ENCODE data around the gene CRYBB2.
"Not testable (repeated sequence)": the region's sequence is repeated elsewhere in the genome, so short reads cannot be mapped to it uniquely, and the experiment has no call there.

Gene CRYBB2

DNA sequence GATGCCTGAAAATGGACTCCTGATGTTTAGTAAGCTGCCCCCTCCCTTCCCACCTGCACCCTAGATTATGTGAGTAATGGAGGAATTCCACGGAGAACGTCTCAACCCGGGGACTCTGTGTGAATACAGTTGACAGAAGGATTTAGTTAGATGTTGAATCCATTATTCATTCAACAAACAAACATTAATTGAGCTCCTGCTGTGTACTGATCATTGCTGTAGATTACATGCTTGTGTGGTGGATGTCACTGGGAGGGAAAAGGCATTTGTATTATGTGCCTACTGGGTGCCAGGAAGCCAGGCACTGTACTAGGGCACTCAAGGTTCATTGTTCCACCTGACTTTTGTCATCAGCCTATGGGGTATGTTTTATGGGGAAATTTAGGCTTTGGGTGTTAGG lies 42.6 kb upstream of the CRYBB2 start:
- TF ChIP-seq, protein P1, sequence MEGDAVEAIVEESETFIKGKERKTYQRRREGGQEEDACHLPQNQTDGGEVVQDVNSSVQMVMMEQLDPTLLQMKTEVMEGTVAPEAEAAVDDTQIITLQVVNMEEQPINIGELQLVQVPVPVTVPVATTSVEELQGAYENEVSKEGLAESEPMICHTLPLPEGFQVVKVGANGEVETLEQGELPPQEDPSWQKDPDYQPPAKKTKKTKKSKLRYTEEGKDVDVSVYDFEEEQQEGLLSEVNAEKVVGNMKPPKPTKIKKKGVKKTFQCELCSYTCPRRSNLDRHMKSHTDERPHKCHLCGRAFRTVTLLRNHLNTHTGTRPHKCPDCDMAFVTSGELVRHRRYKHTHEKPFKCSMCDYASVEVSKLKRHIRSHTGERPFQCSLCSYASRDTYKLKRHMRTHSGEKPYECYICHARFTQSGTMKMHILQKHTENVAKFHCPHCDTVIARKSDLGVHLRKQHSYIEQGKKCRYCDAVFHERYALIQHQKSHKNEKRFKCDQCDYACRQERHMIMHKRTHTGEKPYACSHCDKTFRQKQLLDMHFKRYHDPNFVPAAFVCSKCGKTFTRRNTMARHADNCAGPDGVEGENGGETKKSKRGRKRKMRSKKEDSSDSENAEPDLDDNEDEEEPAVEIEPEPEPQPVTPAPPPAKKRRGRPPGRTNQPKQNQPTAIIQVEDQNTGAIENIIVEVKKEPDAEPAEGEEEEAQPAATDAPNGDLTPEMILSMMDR (IDR thresholded peaks at IDR 0.05; ENCODE audit: low read depth, low read length): no peak

DNA sequence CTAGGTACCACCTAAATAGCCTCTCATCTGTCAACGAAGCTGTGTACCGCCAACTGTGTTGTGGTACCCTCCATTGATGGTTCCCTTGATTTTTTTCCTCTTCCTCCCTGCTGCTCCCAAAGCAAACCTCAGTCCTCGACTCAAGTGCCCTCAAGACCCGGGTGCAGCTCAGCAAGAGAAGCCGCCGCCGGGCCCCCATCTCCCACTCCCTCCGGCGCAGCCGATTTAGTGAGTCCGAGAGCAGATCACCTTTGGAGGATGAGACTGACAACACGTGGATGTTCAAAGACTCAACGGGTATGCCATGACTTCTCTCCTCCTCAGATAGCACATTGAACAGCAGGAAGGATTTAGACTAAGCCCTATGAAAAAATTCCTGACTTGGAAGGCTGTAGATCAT lies 42.2 kb upstream of the CRYBB2 start:
- H3K4me3 ChIP-seq (replicated peaks in 1 of 2; ENCODE audit: low read depth in 2 of 2, low read length in 2 of 2): no peak overlapping the region
- DNase-seq (ENCODE audit: low read depth in 2 of 2): no peak
- TF ChIP-seq, protein P1 (IDR thresholded peaks at IDR 0.05; ENCODE audit: low read depth, low read length): no peak

More for the DNA sequence above, 42.6 kb upstream of the CRYBB2 start:
- no peak for DNase-seq (ENCODE audit: low read depth in 2 of 2)
- H3K4me3 ChIP-seq (replicated peaks in 1 of 2; ENCODE audit: low read depth in 2 of 2, low read length in 2 of 2): no peak overlapping the region

DNA sequence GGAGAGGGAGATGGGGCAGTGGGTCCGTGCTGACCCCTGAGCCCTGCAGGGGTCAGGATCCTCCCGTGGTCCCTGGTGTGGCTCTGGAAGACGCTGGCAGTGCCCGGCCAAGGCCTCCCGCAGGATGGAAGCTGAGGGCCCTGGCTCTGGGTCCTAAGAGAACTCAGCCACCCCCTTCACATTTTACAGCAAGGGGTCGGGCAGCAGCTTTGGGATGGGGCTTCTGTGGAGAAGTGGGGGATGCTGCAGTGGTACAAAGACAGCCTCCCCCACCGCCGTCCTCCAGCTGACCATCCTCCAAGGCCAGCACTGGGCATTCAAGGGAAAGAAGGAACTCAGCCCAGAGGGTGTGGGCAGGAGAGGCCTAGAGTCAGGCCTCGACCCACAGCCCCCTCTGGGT lies 41.5 kb upstream of the CRYBB2 start:
- TF ChIP-seq, protein P1 (IDR thresholded peaks at IDR 0.05; ENCODE audit: low read depth, low read length): no peak
- no peak overlapping the region for H3K4me3 ChIP-seq (replicated peaks in 1 of 2; ENCODE audit: low read depth in 2 of 2, low read length in 2 of 2)
- no peak for DNase-seq (ENCODE audit: low read depth in 2 of 2)

DNA sequence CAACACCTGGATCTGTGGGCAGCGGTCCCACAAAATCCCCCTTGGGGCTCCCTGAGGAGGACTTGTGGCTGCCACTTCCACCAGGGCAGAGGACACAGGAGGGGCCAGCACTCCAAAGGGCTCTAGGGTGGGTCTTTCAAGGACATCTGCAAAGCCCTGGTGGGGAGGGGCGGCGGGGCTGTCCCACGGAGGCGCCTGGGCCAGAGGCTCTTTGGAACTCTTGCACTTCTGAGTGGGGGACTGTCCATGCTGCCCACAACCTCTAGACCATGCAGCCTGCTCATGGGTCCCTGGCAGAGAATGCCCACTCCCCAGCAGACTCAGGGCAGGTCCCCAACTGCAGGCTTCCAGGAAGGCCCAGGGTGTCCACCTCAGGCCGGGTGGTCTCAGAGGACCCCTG lies 41.1 kb upstream of the CRYBB2 start:
- DNase-seq (ENCODE audit: low read depth in 2 of 2); H3K4me3 ChIP-seq (replicated peaks in 1 of 2; ENCODE audit: low read depth in 2 of 2, low read length in 2 of 2): not testable (repeated sequence)

DNA sequence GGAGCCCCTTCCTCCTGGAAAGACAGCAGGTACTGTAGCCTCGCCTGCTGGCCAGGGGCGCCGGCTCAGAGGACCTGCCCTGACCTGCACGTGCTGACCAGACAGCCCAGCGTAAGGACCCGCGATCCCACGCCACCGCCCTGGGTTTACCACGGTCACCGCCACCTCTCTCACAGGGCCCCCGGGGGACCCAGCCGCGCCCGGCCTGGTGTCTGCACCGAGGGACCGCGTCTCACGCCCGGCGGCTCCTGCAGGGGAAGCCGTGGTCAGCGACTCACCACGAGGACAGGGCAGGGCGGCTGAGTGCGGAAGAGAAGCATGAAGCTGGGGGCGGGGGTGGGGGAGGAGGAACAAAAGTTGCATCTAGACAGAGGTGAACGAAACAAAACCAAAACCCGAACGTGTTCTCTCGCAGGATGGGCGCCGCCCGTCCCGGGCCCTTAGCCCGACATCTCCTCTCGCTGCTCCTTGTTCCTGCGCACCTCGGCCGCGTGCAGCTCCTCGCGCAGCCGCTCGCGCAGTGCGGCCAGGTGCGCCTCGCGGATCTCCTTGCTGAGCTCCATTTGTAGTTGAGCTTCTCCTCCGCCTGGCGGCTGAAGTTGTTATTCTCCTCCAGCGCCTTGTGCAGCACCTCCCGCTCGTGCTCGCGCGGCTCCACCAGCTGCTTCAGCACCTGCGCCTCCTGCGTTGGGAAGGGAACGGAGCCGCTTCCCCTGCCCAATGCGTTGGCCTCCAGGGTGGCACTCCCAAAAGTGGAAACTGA lies 40.4 kb upstream of the CRYBB2 start:
- H3K4me3 ChIP-seq (replicated peaks in 1 of 2; ENCODE audit: low read depth in 2 of 2, low read length in 2 of 2); DNase-seq (ENCODE audit: low read depth in 2 of 2): not testable (repeated sequence)

DNA sequence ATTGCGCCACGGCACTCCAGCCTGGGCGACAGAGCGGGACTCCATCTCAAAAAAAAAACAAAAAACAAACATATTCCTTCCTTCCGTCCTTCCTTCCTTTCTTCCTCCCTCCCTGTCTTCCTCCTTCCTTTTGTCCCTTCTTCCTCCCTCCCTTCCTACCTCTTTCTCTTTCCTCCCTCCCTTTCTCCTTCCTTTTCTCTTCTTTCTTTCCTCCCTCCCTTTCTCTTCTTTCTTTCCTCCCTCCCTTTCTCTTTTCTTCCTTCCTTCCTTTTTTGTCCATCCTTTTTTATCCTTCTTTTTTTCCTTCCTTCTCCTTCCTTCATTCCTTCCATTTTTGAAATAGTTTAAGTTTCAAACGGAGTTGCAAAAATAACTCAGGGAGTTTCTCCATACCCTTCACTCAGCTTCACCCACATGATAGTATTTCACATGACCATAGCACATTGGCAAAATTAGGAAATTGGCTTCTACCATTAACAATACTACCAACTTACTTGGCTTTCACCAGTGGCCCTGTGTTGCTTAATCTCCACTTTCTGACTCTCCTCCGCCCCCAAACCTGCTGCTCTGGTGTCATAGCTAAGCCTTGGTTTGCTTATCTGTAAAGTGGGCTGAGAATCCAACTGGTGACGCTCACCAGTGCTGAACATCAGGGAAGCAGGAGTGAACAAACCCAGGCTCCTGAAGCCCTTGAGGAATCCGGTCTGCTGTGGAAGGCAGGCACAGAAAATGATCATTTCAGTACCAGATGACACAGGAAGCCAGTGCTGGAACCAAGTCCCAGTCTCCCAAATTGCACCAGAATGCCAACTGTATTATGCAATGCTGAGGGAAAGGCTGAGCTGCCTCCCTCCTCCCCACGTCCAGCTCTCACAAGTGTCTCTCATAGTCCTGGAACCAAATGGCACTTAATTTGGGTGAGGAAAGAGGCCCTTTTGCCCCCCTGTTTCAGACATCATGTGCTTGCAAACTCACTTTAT lies 37.0 kb upstream of the CRYBB2 start:
- peak in 1 of 2 donors; percentile 36 for DNase-seq (ENCODE audit: low read depth in 2 of 2)
- H3K4me3 ChIP-seq (replicated peaks in 1 of 2; ENCODE audit: low read depth in 2 of 2, low read length in 2 of 2): no peak overlapping the region
- TF ChIP-seq, protein P1 (IDR thresholded peaks at IDR 0.05; ENCODE audit: low read depth, low read length): no peak

DNA sequence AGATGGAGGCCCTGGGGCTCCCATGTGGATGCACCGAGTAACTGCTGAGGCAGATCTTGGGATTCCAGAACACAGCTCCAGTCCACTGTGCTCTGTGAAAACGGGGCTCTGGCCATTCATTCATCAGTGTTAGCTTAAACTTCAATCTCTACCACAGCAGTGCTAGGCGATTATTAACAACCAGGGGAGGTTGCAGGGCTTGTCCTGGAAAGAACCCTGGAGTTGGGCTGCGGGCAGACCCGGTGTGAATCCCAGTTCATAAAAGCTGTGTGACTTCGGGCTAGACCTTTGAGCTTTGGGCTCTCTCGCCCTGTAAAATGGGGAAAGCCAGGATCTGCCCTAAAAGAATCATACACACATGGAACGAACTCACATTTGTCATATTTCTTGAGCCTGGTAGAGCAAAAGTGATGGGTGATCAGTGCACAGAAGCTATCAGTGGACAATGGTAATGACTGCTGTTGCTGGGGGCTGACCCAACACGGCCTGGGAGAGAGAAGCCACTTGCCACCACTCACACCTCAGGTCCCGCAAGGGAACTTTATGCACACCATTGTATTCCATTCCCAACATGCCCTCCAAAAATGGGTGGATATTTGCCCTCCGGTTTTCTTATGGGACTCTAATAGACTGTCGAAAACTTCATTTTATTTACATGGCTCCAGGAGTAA lies 35.4 kb upstream of the CRYBB2 start:
- H3K4me3 ChIP-seq (replicated peaks in 1 of 2; ENCODE audit: low read depth in 2 of 2, low read length in 2 of 2): no peak overlapping the region
- TF ChIP-seq, protein P1 (IDR thresholded peaks at IDR 0.05; ENCODE audit: low read depth, low read length): no peak
- DNase-seq (ENCODE audit: low read depth in 2 of 2): no peak

Data from cardiac fibroblast (primary cell).